Measurements from ENCODE around the gene TEN1.

Gene TEN1

DNA sequence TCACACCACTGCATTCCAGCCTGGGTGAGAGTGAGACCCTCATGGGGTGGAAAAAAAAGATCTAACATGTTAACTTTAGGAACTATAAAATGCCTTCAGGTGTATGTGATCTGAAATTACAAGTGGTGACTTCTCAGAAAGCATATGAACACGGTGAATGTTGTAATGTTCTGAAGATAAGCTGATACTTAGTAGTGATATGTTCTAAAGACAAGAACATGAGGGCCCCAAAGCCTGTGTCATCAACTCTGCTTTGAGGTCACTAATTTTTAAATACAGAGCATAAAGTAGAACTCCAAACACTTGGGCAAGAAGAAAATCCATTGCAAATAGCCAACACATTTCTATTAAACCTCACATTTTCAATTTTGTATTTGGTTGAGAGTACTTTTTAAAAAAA, 35.5 kb upstream of the TEN1 start:
- Histone ChIP-seq H3K27ac (ENCODE audit: low read length) (no peak overlapping the region), H3K4me1 (ENCODE audit: low read length) (peaks cover 9% of the 10 kb centered on the region), H2AFZ (ENCODE audit: low read depth, low read length) (no peak overlapping the region), H4K20me1 (ENCODE audit: insufficient read depth, low read length) (no peaks in the 10 kb centered on the region), H3K4me3 (ENCODE audit: low read length) (no peak overlapping the region), H3K4me2 (ENCODE audit: low read length) (no peak overlapping the region), H3K9ac (ENCODE audit: low read length) (no peak overlapping the region), H3K9me3 (ENCODE audit: insufficient read depth, low read length) (no peaks in the 10 kb centered on the region), H3K27me3 (ENCODE audit: low read depth, low read length) (no peaks in the 10 kb centered on the region), H3K79me2 (ENCODE audit: low read length) (0 out of 2 replicates have a peak, but pooled peaks cover 4% of the 10 kb centered on the region), H3K36me3 (replicated peaks; ENCODE audit: low read depth, low read length) (no peaks in the 10 kb centered on the region)
- no peak for TF ChIP-seq EZH2phosphoT487 (IDR thresholded peaks at IDR 0.05; ENCODE audit: low read depth)
- TF ChIP-seq, protein P1, sequence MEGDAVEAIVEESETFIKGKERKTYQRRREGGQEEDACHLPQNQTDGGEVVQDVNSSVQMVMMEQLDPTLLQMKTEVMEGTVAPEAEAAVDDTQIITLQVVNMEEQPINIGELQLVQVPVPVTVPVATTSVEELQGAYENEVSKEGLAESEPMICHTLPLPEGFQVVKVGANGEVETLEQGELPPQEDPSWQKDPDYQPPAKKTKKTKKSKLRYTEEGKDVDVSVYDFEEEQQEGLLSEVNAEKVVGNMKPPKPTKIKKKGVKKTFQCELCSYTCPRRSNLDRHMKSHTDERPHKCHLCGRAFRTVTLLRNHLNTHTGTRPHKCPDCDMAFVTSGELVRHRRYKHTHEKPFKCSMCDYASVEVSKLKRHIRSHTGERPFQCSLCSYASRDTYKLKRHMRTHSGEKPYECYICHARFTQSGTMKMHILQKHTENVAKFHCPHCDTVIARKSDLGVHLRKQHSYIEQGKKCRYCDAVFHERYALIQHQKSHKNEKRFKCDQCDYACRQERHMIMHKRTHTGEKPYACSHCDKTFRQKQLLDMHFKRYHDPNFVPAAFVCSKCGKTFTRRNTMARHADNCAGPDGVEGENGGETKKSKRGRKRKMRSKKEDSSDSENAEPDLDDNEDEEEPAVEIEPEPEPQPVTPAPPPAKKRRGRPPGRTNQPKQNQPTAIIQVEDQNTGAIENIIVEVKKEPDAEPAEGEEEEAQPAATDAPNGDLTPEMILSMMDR (IDR thresholded peaks at IDR 0.05; ENCODE audit: low read depth, low read length) = no peak

DNA sequence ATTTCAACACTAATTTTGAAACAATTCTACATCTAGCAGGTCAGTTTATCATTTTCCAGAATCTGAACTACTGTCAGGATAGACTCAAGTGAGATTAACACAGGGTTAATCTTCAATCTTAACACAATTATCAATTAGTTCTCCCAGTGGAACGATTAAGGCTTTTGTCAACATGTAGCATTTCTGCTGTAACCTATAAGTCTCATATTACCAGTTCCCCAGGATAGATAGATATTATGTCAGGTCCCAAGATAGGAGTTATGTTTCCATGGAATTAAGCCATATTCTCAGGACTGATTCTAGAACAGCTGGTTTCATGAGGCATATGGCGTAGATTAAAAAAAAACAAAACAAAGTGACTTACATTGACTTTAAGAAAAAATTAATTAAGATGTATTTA, 33.8 kb upstream of the TEN1 start:
- H3K27ac ChIP-seq (ENCODE audit: low read length) = no peak overlapping the region
- 0 out of 2 replicates have a peak, but pooled peaks cover 2% of the 10 kb centered on the region for H3K79me2 ChIP-seq (ENCODE audit: low read length)
- TF ChIP-seq, protein P1 (IDR thresholded peaks at IDR 0.05; ENCODE audit: low read depth, low read length) = no peak
- no peak for TF ChIP-seq EZH2phosphoT487 (IDR thresholded peaks at IDR 0.05; ENCODE audit: low read depth)
- H3K4me1 ChIP-seq (ENCODE audit: low read length) = peaks cover 7% of the 10 kb centered on the region
- H3K9me3 ChIP-seq (ENCODE audit: insufficient read depth, low read length) = no peaks in the 10 kb centered on the region
- H2AFZ ChIP-seq (ENCODE audit: low read depth, low read length) = no peak overlapping the region
- H3K4me3 ChIP-seq (ENCODE audit: low read length) = no peak overlapping the region
- H4K20me1 ChIP-seq (ENCODE audit: insufficient read depth, low read length) = no peaks in the 10 kb centered on the region
- no peak overlapping the region for H3K4me2 ChIP-seq (ENCODE audit: low read length)
- H3K9ac ChIP-seq (ENCODE audit: low read length) = no peak overlapping the region
- no peaks in the 10 kb centered on the region for H3K36me3 ChIP-seq (replicated peaks; ENCODE audit: low read depth, low read length)
- no peaks in the 10 kb centered on the region for H3K27me3 ChIP-seq (ENCODE audit: low read depth, low read length)

DNA sequence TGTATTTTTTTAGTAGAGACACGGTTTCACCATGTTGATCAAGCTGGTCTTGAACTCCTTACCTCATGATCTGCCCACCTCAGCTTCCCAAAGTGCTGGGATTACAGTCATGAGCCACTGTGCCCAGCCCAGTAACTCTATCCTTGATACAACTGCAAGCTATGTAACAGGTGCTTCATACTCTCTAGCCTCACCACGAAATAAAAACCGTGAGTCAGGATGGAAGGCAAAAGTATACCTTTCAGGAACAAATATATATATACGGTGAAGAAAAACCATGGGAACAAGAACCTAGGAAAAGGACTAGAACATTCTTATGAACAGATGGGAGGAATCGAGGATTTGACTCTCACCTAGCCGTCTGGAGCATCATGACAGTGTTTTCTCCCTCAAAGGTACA, 28.6 kb upstream of the TEN1 start:
- no peak overlapping the region for H3K27ac ChIP-seq (ENCODE audit: low read length)
- no peak overlapping the region for H3K4me3 ChIP-seq (ENCODE audit: low read length)
- H3K36me3 ChIP-seq (replicated peaks; ENCODE audit: low read depth, low read length) = peaks cover 9% of the 10 kb centered on the region
- TF ChIP-seq, protein P1 (IDR thresholded peaks at IDR 0.05; ENCODE audit: low read depth, low read length) = no peak
- peaks cover 6% of the 10 kb centered on the region; the same call in 1 of the 2 replicates for H3K4me1 ChIP-seq (ENCODE audit: low read length)
- H3K79me2 ChIP-seq (ENCODE audit: low read length) = no peaks in the 10 kb centered on the region
- no peak overlapping the region for H3K4me2 ChIP-seq (ENCODE audit: low read length)
- H4K20me1 ChIP-seq (ENCODE audit: insufficient read depth, low read length) = no peaks in the 10 kb centered on the region
- no peak overlapping the region for H2AFZ ChIP-seq (ENCODE audit: low read depth, low read length)
- H3K9ac ChIP-seq (ENCODE audit: low read length) = no peak overlapping the region
- no peaks in the 10 kb centered on the region for H3K9me3 ChIP-seq (ENCODE audit: insufficient read depth, low read length)
- H3K27me3 ChIP-seq (ENCODE audit: low read depth, low read length) = no peaks in the 10 kb centered on the region

DNA sequence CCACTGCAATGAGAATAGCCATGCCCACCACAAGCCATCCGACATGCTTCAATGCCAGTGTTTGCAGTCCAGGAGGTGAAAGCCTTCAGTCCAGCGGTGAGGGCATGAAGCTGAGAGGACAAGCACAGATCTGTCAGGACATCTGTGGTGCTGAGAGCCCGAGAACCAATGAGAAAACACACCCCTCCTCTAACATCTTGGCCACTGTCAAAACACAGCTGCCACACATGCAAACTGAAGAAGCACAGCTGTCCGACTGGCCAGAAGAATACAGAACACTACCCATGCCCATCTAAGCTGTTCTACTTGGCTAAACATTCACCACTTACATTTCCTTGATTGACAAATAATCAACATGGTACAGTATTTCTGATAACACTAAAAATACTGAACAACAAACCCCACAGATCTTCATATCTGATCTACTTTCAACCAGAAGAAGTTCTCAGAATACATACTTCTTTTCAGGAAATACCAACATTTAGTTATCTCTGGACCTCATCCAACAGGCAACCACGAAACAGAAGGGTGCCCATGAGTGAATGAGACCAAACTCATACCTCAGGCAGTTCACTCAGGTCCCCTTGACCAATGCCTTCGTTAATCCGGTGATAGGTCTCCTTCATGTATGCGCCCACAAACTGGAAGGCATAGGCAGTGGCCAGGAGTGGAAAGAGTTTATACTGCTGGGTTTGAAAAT, 28.0 kb upstream of the TEN1 start:
- Histone ChIP-seq H3K4me2 (ENCODE audit: low read length) (no peak overlapping the region), H3K4me1 (ENCODE audit: low read length) (peaks cover 6% of the 10 kb centered on the region; the same call in 1 of the 2 replicates), H4K20me1 (ENCODE audit: insufficient read depth, low read length) (no peaks in the 10 kb centered on the region), H3K27me3 (ENCODE audit: low read depth, low read length) (no peaks in the 10 kb centered on the region), H3K27ac (ENCODE audit: low read length) (no peak overlapping the region), H3K36me3 (replicated peaks; ENCODE audit: low read depth, low read length) (peaks cover 10% of the 10 kb centered on the region), H3K4me3 (ENCODE audit: low read length) (no peak overlapping the region), H3K79me2 (ENCODE audit: low read length) (no peaks in the 10 kb centered on the region), H3K9me3 (ENCODE audit: insufficient read depth, low read length) (no peaks in the 10 kb centered on the region), H3K9ac (ENCODE audit: low read length) (no peak overlapping the region), H2AFZ (ENCODE audit: low read depth, low read length) (no peak overlapping the region)
- TF ChIP-seq, protein P1 (IDR thresholded peaks at IDR 0.05; ENCODE audit: low read depth, low read length) = no peak
- TF ChIP-seq EZH2phosphoT487 (IDR thresholded peaks at IDR 0.05; ENCODE audit: low read depth) = no peak
